GM19438 (cell line): ENCODE data around the gene HSD11B1L.

Experiments used
- ATAC-seq: cut with Tn5 transposase; IDR thresholded peaks from one replicate; pipeline ENCODE4 v1.9.1; 2021; ENCODE audit warnings: low read depth; ENCODE audit not compliant: unreplicated experiment

Gene HSD11B1L

GRCh38 chr19:5680437-5681368 lies at the start of gene HSD11B1L, which contains the start of gene MICOS13:
TSS of gene HSD11B1L (plus strand) at chr19:5681027. CDS start at chr19:5684833, 3,806 bp downstream.
TSS of gene MICOS13 (minus strand) at chr19:5680516. CDS start at chr19:5680486, 30 bp downstream.
- ATAC-seq: peak; percentile 82

- no peak for ATAC-seq
These were observed 49.1 kb upstream of the HSD11B1L start for GRCh38 chr19:5631567-5632240.

GRCh38 chr19:5632241-5632612 lies 48.6 kb upstream of the HSD11B1L start:
- no peak for ATAC-seq

GRCh38 chr19:5632657-5633056 lies 48.2 kb upstream of the HSD11B1L start:
- no peak for ATAC-seq

- ATAC-seq: no peak
These were observed 45.4 kb upstream of the HSD11B1L start for GRCh38 chr19:5635427-5635826.

- ATAC-seq: no peak
These were observed 42.9 kb upstream of the HSD11B1L start for GRCh38 chr19:5637971-5638370.

GRCh38 chr19:5641171-5641570 lies 39.7 kb upstream of the HSD11B1L start:
- ATAC-seq: no peak

- no peak for ATAC-seq
These were observed 38.6 kb upstream of the HSD11B1L start for GRCh38 chr19:5642204-5642603.

- no peak for ATAC-seq
These were observed 37.8 kb upstream of the HSD11B1L start for GRCh38 chr19:5643060-5643459.

GRCh38 chr19:5644037-5644436 lies 36.8 kb upstream of the HSD11B1L start:
- no peak for ATAC-seq

GRCh38 chr19:5645409-5645808 lies 35.4 kb upstream of the HSD11B1L start:
- no peak for ATAC-seq

- no peak for ATAC-seq
These were observed 34.1 kb upstream of the HSD11B1L start for GRCh38 chr19:5646703-5647102.

- no peak for ATAC-seq
These were observed 32.4 kb upstream of the HSD11B1L start for GRCh38 chr19:5648464-5648863.

GRCh38 chr19:5651361-5651760 lies 29.5 kb upstream of the HSD11B1L start:
- no peak for ATAC-seq

GRCh38 chr19:5652261-5652660 lies 28.6 kb upstream of the HSD11B1L start:
- ATAC-seq: no peak

GRCh38 chr19:5654931-5655330 lies 25.9 kb upstream of the HSD11B1L start:
- ATAC-seq: no peak

- no peak for ATAC-seq
These were observed 25.4 kb upstream of the HSD11B1L start for GRCh38 chr19:5655412-5655811.

- ATAC-seq: no peak
These were observed 19.3 kb upstream of the HSD11B1L start for GRCh38 chr19:5661483-5661882.

- ATAC-seq: no peak
These were observed 16.9 kb upstream of the HSD11B1L start for GRCh38 chr19:5663904-5664303.

GRCh38 chr19:5664515-5664914 lies 16.3 kb upstream of the HSD11B1L start:
- no peak for ATAC-seq

- ATAC-seq: no peak
These were observed 14.9 kb upstream of the HSD11B1L start for GRCh38 chr19:5665781-5666513.
